HUES48 (cell line): ENCODE measurements around the gene NOTCH3.

Experiments
- H3K27ac ChIP-seq: one replicate; pipeline ENCODE4 v1.7.0; 2013; ENCODE audit warnings: low read depth, low read length, inconsistent platforms
- H3K27me3 ChIP-seq: 2 replicates; pipeline ENCODE4 v1.6.1; 2013; ENCODE audit warnings: mild to moderate bottlenecking, low read length; ENCODE audit not compliant: control insufficient read depth, insufficient read depth
- H3K36me3 ChIP-seq: 2 replicates; pipeline ENCODE4 v1.6.1; 2013; ENCODE audit warnings: low read length; ENCODE audit not compliant: control insufficient read depth, insufficient read depth
- H3K4me1 ChIP-seq: 2 replicates; pipeline ENCODE4 v1.6.1; 2013; ENCODE audit warnings: mild to moderate bottlenecking, low read length; ENCODE audit not compliant: control insufficient read depth, insufficient read depth
- H3K4me3 ChIP-seq: 2 replicates; pipeline ENCODE4 v1.5.1; 2013; ENCODE audit warnings: mild to moderate bottlenecking, low read depth, low read length
- H3K9ac ChIP-seq: 2 replicates; pipeline ENCODE4 v1.6.1; 2013; ENCODE audit warnings: mild to moderate bottlenecking, low read depth, low read length, moderate library complexity
- H3K9me3 ChIP-seq: 2 replicates; pipeline ENCODE4 v1.6.1; 2013; ENCODE audit warnings: low read length; ENCODE audit not compliant: control insufficient read depth, insufficient read depth

The NOTCH3 gene

DNA sequence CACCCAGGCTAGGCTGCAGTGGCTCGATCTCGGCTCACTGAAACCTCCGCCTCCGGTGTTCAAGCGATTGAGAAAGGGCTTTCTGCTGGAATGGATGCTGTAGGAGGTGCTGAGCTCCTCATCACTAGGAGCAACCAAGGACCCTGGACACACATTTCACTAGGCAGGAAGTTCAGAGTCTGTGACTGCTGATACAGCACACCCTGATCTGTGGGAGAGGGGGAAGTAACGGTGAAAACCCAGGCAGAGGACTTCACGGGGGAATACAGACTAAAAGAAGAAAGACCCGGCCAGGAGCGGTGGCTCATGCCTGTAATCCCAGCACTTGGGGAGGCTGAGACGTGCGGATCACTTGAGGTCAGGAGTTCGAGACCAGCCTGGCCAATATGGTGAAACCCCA, 11.9 kb upstream of the NOTCH3 start:
- no peak overlapping the region for H3K4me3 ChIP-seq
- H3K9ac ChIP-seq = no peak overlapping the region
- H3K27ac ChIP-seq = no peak overlapping the region
- H3K36me3 ChIP-seq = no peaks in the 10 kb centered on the region
- H3K4me1 ChIP-seq = no peaks in the 10 kb centered on the region
- no peaks in the 10 kb centered on the region for H3K27me3 ChIP-seq
- H3K9me3 ChIP-seq = no peaks in the 10 kb centered on the region

DNA sequence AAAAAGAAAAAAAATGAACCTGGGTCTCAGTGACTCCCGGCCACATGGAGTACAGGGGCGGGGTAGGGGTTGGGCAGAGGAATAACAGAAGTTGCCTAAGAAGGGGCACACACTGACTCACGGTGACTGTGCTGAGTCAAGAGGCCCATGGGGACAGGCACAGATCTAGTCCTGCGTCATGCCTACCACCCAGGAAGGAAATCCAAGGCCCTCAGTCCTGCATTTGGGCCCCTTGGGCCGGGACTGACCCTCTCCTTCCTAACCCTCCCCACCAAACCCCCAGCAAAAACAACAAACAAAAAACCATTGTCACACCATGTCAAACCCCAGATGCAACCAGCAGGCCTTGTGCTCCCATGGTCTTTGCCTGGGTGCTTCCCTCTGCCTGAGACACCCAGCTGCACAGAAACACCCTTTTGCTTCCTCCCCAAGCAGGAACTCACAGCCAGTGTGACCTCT, 9.6 kb upstream of the NOTCH3 start:
- no peak overlapping the region for H3K9ac ChIP-seq

DNA sequence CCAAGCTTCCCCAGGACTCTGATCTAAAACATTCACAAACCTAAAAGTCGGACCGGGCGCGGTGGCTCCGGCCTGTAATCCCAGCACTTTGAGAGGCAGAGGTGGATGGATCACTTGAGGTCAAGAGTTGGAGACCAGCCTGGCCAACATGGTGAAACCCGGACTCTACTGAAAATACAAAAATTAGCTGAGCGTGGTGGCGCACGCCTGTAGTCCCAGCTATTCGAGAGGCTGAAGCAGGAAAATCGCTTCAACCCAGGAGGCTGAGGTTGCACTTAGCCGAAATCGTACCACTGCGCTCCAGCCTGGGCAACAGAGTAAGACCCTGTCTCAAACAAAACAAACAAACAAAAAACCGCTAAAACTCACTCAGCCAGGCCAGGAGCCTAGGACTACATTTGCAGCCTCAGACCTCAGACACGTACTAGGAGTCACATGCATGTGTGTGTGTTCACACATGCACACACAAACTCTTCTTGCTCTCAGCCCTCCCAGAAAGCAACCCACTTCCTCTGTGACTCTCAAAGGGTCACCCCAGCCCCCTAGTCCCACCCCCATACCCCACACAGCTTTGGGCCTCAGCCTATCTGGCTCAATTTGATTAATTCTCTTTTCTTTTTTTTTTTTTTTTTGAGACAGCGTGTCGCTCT, 704 bp upstream of the NOTCH3 start:
- no peaks in the 10 kb centered on the region for H3K9me3 ChIP-seq
- peaks cover 8% of the 10 kb centered on the region; the same call in 1 of the 2 replicates for H3K4me1 ChIP-seq
- no peaks in the 10 kb centered on the region for H3K27me3 ChIP-seq
- H3K27ac ChIP-seq = no peak overlapping the region
- no peak overlapping the region for H3K9ac ChIP-seq
- peak overlapping the region; percentile 79 for H3K4me3 ChIP-seq
- peaks cover 22% of the 10 kb centered on the region for H3K36me3 ChIP-seq

More for the DNA sequence above, 9.6 kb upstream of the NOTCH3 start:
- Histone ChIP-seq H3K27me3 (no peaks in the 10 kb centered on the region), H3K4me3 (no peak overlapping the region), H3K9me3 (no peaks in the 10 kb centered on the region), H3K27ac (no peak overlapping the region), H3K36me3 (no peaks in the 10 kb centered on the region), H3K4me1 (no peaks in the 10 kb centered on the region)

- Histone ChIP-seq H3K27me3 (no peaks in the 10 kb centered on the region), H3K9ac (peak overlapping the region; percentile 26), H3K36me3 (peaks cover 23% of the 10 kb centered on the region), H3K4me3 (peak overlapping the region; percentile 79), H3K9me3 (no peaks in the 10 kb centered on the region), H3K4me1 (peaks cover 13% of the 10 kb centered on the region; the same call in 1 of the 2 replicates), H3K27ac (peak overlapping the region; percentile 76)
Measured at GRCh38 chr19:15199661-15200552, 888 bp downstream of the NOTCH3 start.

DNA sequence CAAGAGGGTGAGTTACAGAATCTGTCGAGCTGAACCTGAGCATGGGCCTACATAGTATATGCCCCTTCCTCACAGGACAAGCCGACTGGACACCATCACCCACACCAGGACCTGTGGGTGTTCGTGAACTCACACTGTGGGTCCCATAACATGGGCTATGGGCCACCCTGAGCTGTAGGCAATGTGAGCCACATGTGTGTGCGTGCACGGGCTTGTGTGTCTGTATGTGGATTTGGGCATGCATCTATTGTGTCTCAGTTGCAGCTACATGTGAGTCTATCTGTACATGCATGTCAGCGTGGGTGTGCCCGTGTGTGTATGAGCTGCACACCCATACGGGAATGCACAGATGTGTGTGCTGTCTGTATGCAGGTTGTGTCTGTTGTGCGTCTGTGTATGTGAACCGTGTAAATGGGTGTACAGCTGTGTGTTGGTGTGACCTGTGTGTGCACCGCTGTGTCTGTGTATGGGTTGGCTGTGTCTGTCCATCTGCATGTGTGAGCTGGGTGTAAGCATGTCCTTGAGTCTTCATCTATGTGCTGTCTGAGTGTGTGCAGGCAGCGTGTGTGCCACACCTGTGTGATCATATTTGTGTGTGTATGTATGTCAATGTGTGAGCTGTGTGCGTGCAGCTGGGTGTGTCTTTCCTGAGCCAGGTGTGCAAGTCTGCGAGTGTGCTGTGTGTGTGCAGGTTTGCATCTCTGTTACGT, 1.7 kb downstream of the NOTCH3 start:
- H3K9me3 ChIP-seq = no peaks in the 10 kb centered on the region
- H3K4me1 ChIP-seq = peaks cover 14% of the 10 kb centered on the region; the same call in 1 of the 2 replicates
- H3K27ac ChIP-seq = peak overlapping the region; percentile 76
- peak overlapping the region; percentile 63 for H3K4me3 ChIP-seq
- no peaks in the 10 kb centered on the region for H3K27me3 ChIP-seq
- peaks cover 23% of the 10 kb centered on the region for H3K36me3 ChIP-seq
- peak overlapping the region; percentile 26; the same call in 1 of the 2 replicates for H3K9ac ChIP-seq

DNA sequence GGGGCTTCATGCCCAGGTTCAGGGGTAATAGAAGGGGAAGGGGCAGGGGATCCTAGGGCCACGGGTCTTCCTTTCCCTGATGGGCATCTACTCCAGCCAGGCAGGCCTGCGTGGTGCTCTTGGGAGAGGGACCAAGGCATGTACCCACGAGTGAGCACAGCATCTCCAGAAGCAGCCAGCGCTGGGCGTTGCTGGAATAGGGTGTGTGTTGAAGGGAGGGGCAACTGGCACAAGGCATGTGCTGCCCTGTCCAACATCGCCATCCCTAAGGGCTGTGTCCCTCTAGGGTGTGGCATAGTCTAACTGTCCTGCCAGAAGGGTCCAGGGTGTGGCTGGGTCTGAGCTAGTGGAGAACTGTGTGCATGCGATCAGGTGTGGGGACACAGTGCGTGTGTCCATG, 2.9 kb downstream of the NOTCH3 start:
- Histone ChIP-seq H3K27me3 (no peaks in the 10 kb centered on the region), H3K9ac (no peak overlapping the region), H3K9me3 (no peaks in the 10 kb centered on the region), H3K4me1 (peaks cover 14% of the 10 kb centered on the region; the same call in 1 of the 2 replicates), H3K4me3 (no peak overlapping the region), H3K27ac (no peak overlapping the region), H3K36me3 (peaks cover 28% of the 10 kb centered on the region)

DNA sequence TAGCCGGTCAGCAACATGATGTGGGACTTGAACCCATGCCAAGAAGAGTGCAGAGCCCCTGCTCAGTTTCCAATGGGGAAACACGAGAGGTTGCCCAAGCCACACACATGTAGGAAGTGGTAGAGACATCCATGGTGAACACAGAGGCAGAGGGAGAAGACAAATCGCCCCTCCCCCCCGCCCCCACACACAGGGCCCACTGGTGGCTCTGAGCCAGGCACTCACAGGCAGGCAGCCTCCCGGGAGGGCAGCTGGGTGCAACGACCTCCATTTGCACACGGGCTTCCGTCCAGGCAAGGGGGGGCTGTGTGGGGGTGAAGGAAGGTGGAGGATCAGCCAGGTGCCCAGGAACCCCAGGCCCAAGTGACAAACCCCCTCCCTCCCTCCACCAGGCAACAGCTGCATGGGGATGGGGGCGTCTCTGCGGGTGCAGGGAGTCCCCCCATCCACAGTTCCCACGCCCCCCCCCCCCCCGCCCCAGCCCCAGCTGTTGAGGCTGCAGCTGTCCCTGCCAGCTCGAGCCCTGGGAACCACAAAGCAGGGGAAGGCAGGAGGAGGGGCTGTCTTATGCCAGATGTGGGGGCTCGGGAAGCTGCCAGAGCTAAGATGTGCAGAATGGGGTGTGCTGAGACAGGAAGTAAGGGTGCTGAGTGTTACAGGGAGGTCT, 3.4 kb downstream of the NOTCH3 start:
- Histone ChIP-seq H3K4me3 (no peak overlapping the region), H3K9ac (no peak overlapping the region), H3K36me3 (peaks cover 34% of the 10 kb centered on the region), H3K27ac (no peak overlapping the region), H3K9me3 (no peaks in the 10 kb centered on the region), H3K27me3 (no peaks in the 10 kb centered on the region), H3K4me1 (peaks cover 14% of the 10 kb centered on the region; the same call in 1 of the 2 replicates)

DNA sequence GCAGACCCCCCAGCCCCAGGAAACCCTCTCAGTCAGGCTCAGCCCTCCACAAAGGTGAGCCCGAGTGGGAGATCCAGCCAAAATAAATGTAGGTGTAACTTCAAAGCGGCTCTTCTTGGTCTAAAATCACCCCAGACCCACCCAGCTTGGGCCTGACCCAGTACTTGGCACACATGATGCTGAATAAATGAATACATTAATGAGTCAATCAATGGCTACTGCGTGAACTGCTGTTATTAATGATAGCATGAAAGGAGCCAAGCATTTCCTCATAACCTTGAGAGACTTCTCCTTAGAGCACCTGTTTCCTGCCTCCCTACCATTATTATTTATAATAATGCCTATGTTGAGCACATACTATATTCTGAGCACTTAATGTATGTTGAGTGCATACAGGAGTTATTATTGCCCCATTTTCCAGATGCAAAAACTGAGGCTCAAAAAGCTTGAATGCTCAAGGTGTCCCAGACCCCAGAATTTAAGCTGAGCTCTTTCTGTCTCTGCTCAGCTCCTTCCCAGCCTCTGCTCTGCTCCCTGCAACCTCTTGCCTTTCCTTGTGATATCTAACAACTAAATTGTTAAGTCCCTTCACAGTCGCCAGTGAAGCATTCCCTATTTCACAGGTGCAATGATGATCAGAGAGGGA, 4.3 kb downstream of the NOTCH3 start:
- Histone ChIP-seq H3K9ac (no peak overlapping the region), H3K27ac (peak overlapping the region; percentile 21), H3K27me3 (no peaks in the 10 kb centered on the region), H3K4me1 (peaks cover 14% of the 10 kb centered on the region; the same call in 1 of the 2 replicates), H3K4me3 (peak overlapping the region; percentile 66; the same call in 1 of the 2 replicates), H3K36me3 (peaks cover 43% of the 10 kb centered on the region), H3K9me3 (no peaks in the 10 kb centered on the region)

DNA sequence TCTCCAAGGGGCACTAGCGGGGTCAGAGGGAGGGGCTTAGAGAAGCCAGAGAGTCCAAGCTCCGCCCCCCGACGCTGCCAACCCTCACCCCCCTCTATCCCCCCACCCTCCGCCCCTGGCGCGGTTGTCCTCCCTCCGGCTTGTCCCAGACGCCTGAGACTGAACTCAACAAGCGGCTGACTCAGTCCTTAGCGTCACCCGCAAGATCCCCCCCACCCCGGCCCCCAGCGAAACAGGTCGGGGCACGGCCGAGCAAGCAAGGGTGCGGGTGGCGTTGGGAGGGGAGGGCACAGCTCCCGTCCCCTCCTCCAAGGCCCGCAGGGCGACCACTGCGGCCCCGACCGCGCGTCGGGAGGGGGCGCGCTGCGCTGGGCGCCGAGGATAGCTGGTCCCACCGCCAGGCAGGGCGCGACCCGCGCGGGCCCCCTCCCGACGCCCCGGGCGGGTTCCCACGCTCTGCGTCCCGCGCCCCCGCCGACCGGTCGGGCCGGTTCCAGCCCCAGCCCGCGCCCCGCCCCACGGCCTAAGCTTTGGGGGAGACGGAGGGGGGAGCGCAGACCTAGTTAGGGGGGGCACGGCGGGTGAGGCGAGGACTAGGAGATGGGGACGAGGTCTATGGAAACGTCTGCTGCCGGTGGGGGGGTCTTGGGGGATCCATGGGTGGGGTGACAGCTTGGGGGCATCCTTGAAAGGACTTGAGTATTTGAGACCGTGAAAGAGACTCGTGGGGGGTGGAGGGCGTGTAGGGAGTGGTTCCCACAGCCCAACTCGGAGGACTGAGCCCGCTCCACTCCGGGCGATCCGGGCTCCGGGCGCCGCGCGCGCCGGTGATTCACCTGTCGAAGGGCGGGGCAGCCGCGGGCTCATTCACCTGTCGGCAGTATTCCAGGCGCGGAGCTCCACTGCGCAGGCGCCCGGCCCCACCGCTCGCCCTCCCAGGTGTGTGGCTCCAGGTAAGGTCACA, 5.1 kb downstream of the NOTCH3 start:
- Histone ChIP-seq H3K9me3 (no peaks in the 10 kb centered on the region), H3K4me3 (peak overlapping the region; percentile 66), H3K27ac (peak overlapping the region; percentile 68), H3K36me3 (peaks cover 51% of the 10 kb centered on the region), H3K27me3 (no peaks in the 10 kb centered on the region), H3K9ac (no peak overlapping the region), H3K4me1 (peaks cover 14% of the 10 kb centered on the region; the same call in 1 of the 2 replicates)
